GM23338 (cell line): ENCODE measurements around the gene SNAPIN. TPM values are rescaled to one million over a fixed set of nuclear protein-coding genes. Genes with fewer than 3 reads are reported as not detected.

ENCODE experiments used
- ATAC-seq: fragments of 200-7000 bp; cut with Tn5 transposase; 3 replicates; pipeline ENCODE4 v1.9.1; 2020
- DNase-seq: peaks from one replicate; pipeline ENCODE4 v3.0.0-alpha.2; 2015; ENCODE audit warnings: low spot score
- H2AFZ ChIP-seq: fragments of 200-600 bp; sonication (generic); 2 replicates; pipeline ENCODE4 v1.8.0; 2016; ENCODE audit warnings: antibody characterized with exemption, mild to moderate bottlenecking, moderate library complexity
- H3F3A ChIP-seq: fragments of 200-600 bp; sonication (generic); replicated peaks from 2 replicates; pipeline ENCODE4 v1.8.0; 2017; ENCODE audit warnings: antibody characterized with exemption, mixed run types, low read depth
- H3K27ac ChIP-seq: fragments of 200-600 bp; sonication (generic); 2 replicates; pipeline ENCODE4 v1.6.1; 2016; ENCODE audit warnings: low read depth
- H3K27me3 ChIP-seq: fragments of 200-600 bp; sonication (generic); 2 replicates; pipeline ENCODE4 v1.8.0; 2016; ENCODE audit warnings: mild to moderate bottlenecking, mixed run types, moderate library complexity; ENCODE audit not compliant: insufficient read depth
- H3K36me3 ChIP-seq: fragments of 200-600 bp; sonication (generic); 2 replicates; pipeline ENCODE4 v1.8.0; 2016; ENCODE audit warnings: mild to moderate bottlenecking; ENCODE audit not compliant: insufficient read depth
- H3K4me1 ChIP-seq: fragments of 200-600 bp; sonication (generic); 2 replicates; pipeline ENCODE4 v1.8.0; 2016; ENCODE audit warnings: mild to moderate bottlenecking, moderate library complexity; ENCODE audit not compliant: insufficient read depth
- H3K4me2 ChIP-seq: fragments of 200-600 bp; sonication (generic); 2 replicates; pipeline ENCODE4 v1.7.1; 2017; ENCODE audit warnings: mixed run types
- H3K4me3 ChIP-seq: fragments of 200-600 bp; sonication (generic); 2 replicates; pipeline ENCODE4 v1.6.1; 2016; ENCODE audit warnings: mixed run types
- H3K79me2 ChIP-seq: fragments of 200-600 bp; sonication (generic); replicated peaks from 2 replicates; pipeline ENCODE4 v1.8.0; 2017; ENCODE audit warnings: mild to moderate bottlenecking; ENCODE audit not compliant: insufficient read depth
- H3K9me2 ChIP-seq: fragments of 200-600 bp; sonication (generic); 2 replicates; pipeline ENCODE4 v1.8.0; 2017; ENCODE audit not compliant: insufficient read depth
- H4K20me1 ChIP-seq: fragments of 200-600 bp; sonication (generic); replicated peaks from 2 replicates; pipeline ENCODE4 v1.8.0; 2017; ENCODE audit warnings: mild to moderate bottlenecking; ENCODE audit not compliant: insufficient read depth
- H3K27ac Mint-ChIP-seq: 2 replicates; pipeline ENCODE4 v1.8.0; 2020; ENCODE audit warnings: inconsistent platforms, mild to moderate bottlenecking, moderate library complexity, mixed read lengths
- H3K27me3 Mint-ChIP-seq: 3 replicates; pipeline ENCODE4 v1.8.0; 2022; ENCODE audit warnings: low read depth, mild to moderate bottlenecking, moderate library complexity, mixed read lengths, inconsistent platforms; ENCODE audit not compliant: insufficient read depth, poor library complexity
- H3K36me3 Mint-ChIP-seq: 3 replicates; pipeline ENCODE4 v1.8.0; 2021; ENCODE audit warnings: low read depth, mild to moderate bottlenecking, inconsistent platforms, moderate library complexity, mixed read lengths
- H3K4me1 Mint-ChIP-seq: 3 replicates; pipeline ENCODE4 v1.8.0; 2020; ENCODE audit warnings: mild to moderate bottlenecking, inconsistent platforms, mixed read lengths
- H3K4me3 Mint-ChIP-seq: 3 replicates; pipeline ENCODE4 v1.8.0; 2021; ENCODE audit warnings: moderate library complexity, mild to moderate bottlenecking, inconsistent platforms, mixed read lengths
- H3K9me3 Mint-ChIP-seq: 3 replicates; pipeline ENCODE4 v1.8.0; 2020; ENCODE audit warnings: moderate library complexity, mild to moderate bottlenecking, inconsistent platforms, mixed read lengths
- CREB1 ChIP-seq: fragments of 250-450 bp; sonication (Bioruptor Pico); IDR thresholded peaks from 2 replicates; pipeline ENCODE4 v1.5.0; 2020; ENCODE audit warnings: low read depth, mild to moderate bottlenecking, moderate library complexity
- EZH2 ChIP-seq: fragments of 200-600 bp; sonication (generic); IDR thresholded peaks from one replicate; pipeline ENCODE4 v1.8.0; 2017; ENCODE audit warnings: antibody characterized with exemption, mild to moderate bottlenecking, low read depth; ENCODE audit not compliant: unreplicated experiment
- NANOG ChIP-seq: IDR thresholded peaks from 2 replicates; pipeline ENCODE4 v1.6.1; 2016; ENCODE audit warnings: antibody characterized with exemption, borderline replicate concordance
- POLR2AphosphoS5 ChIP-seq: IDR thresholded peaks from 2 replicates; pipeline ENCODE4 v1.6.1; 2016; ENCODE audit warnings: antibody characterized with exemption, low read depth
- polyA plus RNA-seq: library from polyadenylated mRNA; unstranded; fragments of >200 nt; fragmentation: Nextera tagmentation; extraction: Ambion mirVana; gene quantifications from 2 replicates; pipeline ENCODE4 v1.2.1, GENCODE V29; 2016
- total RNA-seq: library from RNA; depleted of rRNA; stranded (reverse); fragments of >200 nt; shearing (Covaris generic); gene quantifications from 2 replicates; pipeline ENCODE4 v1.2.3, GENCODE V29; 2014
- TF ChIP-seq, protein P1 (sequence below), 2 experiments: fragments of 200-600 bp in 1 of 2; sonication (generic) in 1 of 2; conservative IDR thresholded peaks; 2 replicates each; pipeline versions ENCODE4 v1.5.1 to v1.6.1; 2016 to 2017; ENCODE audit warnings: antibody characterized with exemption in 2 of 2, low read depth in 2 of 2, mild to moderate bottlenecking in 2 of 2, moderate library complexity in 1 of 2
- TF ChIP-seq, protein P2 (sequence below): IDR thresholded peaks from one replicate; pipeline ENCODE4 v1.6.1; 2018; ENCODE audit warnings: antibody characterized with exemption; ENCODE audit not compliant: unreplicated experiment
- TF ChIP-seq, protein P3 (sequence below): fragments of 250-450 bp; sonication (Bioruptor Pico); IDR thresholded peaks from 2 replicates; pipeline ENCODE4 v1.5.0; 2020; ENCODE audit warnings: mild to moderate bottlenecking, moderate library complexity

The SNAPIN gene
- total and polyA plus RNA-seq, 2 experiments from 2014 or later: 25.6 to 48.5 TPM

DNA sequence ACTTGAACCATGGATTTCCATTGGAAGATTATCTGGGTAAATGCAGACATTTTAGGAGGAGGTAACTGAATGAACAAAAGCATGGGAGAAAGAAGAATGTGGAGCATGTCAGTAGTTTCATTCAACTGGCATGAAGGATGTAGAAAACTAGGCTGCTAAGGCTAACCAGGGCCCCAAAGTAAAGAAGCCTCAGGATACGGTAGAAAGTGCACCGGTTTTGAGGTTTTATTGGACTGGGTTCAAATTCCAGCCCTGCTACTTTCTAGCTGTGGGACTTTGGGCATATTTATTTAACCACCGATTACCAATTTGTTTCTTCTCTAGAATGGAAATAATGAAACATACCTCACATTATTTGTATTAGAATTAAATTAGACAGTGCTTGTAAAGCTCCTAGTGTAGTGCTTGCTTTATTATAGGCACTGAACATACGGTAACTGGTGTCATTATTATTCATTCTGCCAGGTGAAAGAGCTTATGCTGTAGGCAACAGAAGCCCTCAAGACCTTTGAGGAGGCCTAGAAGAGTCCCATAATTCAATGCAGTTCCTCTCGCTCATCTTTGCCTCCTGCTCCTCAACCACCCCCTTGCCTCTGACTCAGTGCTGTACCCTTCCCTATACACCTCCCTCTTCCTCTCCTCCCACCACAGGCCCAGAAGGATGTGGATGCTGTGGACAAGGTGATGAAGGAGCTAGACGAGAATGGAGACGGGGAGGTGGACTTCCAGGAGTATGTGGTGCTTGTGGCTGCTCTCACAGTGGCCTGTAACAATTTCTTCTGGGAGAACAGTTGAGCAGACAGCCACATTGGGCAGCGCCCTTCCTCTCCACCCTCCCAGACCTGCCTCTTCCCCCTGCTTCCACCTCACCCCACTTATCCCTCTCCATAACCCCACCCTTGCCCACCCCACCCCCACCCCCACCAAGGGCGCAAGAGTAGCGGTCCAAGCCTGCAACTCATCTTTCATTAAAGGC lies 27.2 kb upstream of the SNAPIN start:
- Histone ChIP-seq H3K4me1 (peaks cover 16% of the 10 kb centered on the region; the same call in 1 of the 2 replicates), H3K27ac (no peak overlapping the region), H2AFZ (no peak overlapping the region), H3K79me2 (peaks cover 21% of the 10 kb centered on the region), H3K36me3 (peaks cover 6% of the 10 kb centered on the region), H3K4me3 (no peak overlapping the region), H4K20me1 (peaks cover 5% of the 10 kb centered on the region; the same call in 1 of the 2 replicates), H3K27me3 (no peaks in the 10 kb centered on the region), H3K4me2 (no peak overlapping the region), H3F3A (peaks cover 12% of the 10 kb centered on the region; the same call in 1 of the 2 replicates), H3K9me2 (0 out of 2 replicates have a peak, but pooled peaks cover 2% of the 10 kb centered on the region)
- no peak overlapping the region for H3K4me3 Mint-ChIP-seq
- TF ChIP-seq CREB1 (CRISPR knock-in tag): no peak
- TF ChIP-seq, protein P1, sequence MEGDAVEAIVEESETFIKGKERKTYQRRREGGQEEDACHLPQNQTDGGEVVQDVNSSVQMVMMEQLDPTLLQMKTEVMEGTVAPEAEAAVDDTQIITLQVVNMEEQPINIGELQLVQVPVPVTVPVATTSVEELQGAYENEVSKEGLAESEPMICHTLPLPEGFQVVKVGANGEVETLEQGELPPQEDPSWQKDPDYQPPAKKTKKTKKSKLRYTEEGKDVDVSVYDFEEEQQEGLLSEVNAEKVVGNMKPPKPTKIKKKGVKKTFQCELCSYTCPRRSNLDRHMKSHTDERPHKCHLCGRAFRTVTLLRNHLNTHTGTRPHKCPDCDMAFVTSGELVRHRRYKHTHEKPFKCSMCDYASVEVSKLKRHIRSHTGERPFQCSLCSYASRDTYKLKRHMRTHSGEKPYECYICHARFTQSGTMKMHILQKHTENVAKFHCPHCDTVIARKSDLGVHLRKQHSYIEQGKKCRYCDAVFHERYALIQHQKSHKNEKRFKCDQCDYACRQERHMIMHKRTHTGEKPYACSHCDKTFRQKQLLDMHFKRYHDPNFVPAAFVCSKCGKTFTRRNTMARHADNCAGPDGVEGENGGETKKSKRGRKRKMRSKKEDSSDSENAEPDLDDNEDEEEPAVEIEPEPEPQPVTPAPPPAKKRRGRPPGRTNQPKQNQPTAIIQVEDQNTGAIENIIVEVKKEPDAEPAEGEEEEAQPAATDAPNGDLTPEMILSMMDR (conservative IDR thresholded peaks at IDR 0.05; ENCODE audit: low read depth in 2 of 2): no peak
- no peak for TF ChIP-seq EZH2
- TF ChIP-seq NANOG: no peak
- TF ChIP-seq, protein P2, sequence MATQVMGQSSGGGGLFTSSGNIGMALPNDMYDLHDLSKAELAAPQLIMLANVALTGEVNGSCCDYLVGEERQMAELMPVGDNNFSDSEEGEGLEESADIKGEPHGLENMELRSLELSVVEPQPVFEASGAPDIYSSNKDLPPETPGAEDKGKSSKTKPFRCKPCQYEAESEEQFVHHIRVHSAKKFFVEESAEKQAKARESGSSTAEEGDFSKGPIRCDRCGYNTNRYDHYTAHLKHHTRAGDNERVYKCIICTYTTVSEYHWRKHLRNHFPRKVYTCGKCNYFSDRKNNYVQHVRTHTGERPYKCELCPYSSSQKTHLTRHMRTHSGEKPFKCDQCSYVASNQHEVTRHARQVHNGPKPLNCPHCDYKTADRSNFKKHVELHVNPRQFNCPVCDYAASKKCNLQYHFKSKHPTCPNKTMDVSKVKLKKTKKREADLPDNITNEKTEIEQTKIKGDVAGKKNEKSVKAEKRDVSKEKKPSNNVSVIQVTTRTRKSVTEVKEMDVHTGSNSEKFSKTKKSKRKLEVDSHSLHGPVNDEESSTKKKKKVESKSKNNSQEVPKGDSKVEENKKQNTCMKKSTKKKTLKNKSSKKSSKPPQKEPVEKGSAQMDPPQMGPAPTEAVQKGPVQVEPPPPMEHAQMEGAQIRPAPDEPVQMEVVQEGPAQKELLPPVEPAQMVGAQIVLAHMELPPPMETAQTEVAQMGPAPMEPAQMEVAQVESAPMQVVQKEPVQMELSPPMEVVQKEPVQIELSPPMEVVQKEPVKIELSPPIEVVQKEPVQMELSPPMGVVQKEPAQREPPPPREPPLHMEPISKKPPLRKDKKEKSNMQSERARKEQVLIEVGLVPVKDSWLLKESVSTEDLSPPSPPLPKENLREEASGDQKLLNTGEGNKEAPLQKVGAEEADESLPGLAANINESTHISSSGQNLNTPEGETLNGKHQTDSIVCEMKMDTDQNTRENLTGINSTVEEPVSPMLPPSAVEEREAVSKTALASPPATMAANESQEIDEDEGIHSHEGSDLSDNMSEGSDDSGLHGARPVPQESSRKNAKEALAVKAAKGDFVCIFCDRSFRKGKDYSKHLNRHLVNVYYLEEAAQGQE: no peak
- TF ChIP-seq, protein P3, sequence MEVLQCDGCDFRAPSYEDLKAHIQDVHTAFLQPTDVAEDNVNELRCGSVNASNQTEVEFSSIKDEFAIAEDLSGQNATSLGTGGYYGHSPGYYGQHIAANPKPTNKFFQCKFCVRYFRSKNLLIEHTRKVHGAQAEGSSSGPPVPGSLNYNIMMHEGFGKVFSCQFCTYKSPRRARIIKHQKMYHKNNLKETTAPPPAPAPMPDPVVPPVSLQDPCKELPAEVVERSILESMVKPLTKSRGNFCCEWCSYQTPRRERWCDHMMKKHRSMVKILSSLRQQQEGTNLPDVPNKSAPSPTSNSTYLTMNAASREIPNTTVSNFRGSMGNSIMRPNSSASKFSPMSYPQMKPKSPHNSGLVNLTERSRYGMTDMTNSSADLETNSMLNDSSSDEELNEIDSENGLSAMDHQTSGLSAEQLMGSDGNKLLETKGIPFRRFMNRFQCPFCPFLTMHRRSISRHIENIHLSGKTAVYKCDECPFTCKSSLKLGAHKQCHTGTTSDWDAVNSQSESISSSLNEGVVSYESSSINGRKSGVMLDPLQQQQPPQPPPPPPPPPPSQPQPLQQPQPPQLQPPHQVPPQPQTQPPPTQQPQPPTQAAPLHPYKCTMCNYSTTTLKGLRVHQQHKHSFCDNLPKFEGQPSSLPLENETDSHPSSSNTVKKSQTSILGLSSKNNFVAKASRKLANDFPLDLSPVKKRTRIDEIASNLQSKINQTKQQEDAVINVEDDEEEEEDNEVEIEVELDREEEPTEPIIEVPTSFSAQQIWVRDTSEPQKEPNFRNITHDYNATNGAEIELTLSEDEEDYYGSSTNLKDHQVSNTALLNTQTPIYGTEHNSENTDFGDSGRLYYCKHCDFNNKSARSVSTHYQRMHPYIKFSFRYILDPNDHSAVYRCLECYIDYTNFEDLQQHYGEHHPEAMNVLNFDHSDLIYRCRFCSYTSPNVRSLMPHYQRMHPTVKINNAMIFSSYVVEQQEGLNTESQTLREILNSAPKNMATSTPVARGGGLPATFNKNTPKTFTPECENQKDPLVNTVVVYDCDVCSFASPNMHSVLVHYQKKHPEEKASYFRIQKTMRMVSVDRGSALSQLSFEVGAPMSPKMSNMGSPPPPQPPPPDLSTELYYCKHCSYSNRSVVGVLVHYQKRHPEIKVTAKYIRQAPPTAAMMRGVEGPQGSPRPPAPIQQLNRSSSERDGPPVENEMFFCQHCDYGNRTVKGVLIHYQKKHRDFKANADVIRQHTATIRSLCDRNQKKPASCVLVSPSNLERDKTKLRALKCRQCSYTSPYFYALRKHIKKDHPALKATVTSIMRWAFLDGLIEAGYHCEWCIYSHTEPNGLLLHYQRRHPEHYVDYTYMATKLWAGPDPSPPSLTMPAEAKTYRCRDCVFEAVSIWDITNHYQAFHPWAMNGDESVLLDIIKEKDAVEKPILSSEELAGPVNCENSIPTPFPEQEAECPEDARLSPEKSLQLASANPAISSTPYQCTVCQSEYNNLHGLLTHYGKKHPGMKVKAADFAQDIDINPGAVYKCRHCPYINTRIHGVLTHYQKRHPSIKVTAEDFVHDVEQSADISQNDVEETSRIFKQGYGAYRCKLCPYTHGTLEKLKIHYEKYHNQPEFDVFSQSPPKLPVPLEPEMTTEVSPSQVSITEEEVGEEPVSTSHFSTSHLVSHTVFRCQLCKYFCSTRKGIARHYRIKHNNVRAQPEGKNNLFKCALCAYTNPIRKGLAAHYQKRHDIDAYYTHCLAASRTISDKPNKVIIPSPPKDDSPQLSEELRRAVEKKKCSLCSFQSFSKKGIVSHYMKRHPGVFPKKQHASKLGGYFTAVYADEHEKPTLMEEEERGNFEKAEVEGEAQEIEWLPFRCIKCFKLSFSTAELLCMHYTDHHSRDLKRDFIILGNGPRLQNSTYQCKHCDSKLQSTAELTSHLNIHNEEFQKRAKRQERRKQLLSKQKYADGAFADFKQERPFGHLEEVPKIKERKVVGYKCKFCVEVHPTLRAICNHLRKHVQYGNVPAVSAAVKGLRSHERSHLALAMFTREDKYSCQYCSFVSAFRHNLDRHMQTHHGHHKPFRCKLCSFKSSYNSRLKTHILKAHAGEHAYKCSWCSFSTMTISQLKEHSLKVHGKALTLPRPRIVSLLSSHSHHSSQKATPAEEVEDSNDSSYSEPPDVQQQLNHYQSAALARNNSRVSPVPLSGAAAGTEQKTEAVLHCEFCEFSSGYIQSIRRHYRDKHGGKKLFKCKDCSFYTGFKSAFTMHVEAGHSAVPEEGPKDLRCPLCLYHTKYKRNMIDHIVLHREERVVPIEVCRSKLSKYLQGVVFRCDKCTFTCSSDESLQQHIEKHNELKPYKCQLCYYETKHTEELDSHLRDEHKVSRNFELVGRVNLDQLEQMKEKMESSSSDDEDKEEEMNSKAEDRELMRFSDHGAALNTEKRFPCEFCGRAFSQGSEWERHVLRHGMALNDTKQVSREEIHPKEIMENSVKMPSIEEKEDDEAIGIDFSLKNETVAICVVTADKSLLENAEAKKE (CRISPR knock-in tag): no peak
- TF ChIP-seq POLR2AphosphoS5: no peak
- H3K9me3 Mint-ChIP-seq: no peaks in the 10 kb centered on the region
- no peak for DNase-seq
- H3K27me3 Mint-ChIP-seq: peaks cover 20% of the 10 kb centered on the region
- H3K27ac Mint-ChIP-seq: no peak overlapping the region
- ATAC-seq: no peak
- H3K4me1 Mint-ChIP-seq: peaks cover 43% of the 10 kb centered on the region
- peaks cover 28% of the 10 kb centered on the region for H3K36me3 Mint-ChIP-seq
